22Rv1 (cell line): ENCODE results near the gene HIVEP3.

Source experiments
- H3K27ac ChIP-seq: fragments of 450-650 bp; 2 replicates; pipeline ENCODE4 v1.5.1; 2017
- ZFX ChIP-seq: fragments of 450-650 bp; IDR thresholded peaks from 2 replicates; pipeline ENCODE4 v1.6.1; 2017; ENCODE audit warnings: antibody characterized with exemption, borderline replicate concordance
- TF ChIP-seq, protein P1 (sequence below): fragments of 450-650 bp; IDR thresholded peaks from 2 replicates; pipeline ENCODE4 v1.5.1; 2017; ENCODE audit warnings: mild to moderate bottlenecking

The HIVEP3 gene

DNA sequence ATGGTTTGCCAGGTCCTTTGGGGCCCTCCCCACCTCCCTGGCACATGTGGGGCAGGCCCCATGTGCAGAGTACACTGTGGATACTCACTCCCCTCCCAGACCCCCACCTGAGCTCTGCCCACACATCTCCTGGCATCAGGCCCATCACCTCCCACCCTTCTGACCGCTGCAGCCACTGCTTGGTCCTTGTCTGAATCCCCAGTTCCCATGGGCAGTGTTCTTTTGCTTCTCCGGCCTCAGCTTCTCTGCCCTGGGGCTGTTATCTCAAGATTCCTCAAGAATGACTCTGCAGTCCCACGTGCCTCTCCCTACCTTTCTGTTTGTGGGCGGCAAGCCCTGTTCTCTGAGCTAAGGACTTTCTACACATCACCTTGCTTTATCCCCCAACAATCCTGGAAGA is 246.5 kb downstream of the HIVEP3 start:
- no peak for TF ChIP-seq ZFX
- TF ChIP-seq, protein P1, sequence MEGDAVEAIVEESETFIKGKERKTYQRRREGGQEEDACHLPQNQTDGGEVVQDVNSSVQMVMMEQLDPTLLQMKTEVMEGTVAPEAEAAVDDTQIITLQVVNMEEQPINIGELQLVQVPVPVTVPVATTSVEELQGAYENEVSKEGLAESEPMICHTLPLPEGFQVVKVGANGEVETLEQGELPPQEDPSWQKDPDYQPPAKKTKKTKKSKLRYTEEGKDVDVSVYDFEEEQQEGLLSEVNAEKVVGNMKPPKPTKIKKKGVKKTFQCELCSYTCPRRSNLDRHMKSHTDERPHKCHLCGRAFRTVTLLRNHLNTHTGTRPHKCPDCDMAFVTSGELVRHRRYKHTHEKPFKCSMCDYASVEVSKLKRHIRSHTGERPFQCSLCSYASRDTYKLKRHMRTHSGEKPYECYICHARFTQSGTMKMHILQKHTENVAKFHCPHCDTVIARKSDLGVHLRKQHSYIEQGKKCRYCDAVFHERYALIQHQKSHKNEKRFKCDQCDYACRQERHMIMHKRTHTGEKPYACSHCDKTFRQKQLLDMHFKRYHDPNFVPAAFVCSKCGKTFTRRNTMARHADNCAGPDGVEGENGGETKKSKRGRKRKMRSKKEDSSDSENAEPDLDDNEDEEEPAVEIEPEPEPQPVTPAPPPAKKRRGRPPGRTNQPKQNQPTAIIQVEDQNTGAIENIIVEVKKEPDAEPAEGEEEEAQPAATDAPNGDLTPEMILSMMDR = no peak
- H3K27ac ChIP-seq = no peak overlapping the region

DNA sequence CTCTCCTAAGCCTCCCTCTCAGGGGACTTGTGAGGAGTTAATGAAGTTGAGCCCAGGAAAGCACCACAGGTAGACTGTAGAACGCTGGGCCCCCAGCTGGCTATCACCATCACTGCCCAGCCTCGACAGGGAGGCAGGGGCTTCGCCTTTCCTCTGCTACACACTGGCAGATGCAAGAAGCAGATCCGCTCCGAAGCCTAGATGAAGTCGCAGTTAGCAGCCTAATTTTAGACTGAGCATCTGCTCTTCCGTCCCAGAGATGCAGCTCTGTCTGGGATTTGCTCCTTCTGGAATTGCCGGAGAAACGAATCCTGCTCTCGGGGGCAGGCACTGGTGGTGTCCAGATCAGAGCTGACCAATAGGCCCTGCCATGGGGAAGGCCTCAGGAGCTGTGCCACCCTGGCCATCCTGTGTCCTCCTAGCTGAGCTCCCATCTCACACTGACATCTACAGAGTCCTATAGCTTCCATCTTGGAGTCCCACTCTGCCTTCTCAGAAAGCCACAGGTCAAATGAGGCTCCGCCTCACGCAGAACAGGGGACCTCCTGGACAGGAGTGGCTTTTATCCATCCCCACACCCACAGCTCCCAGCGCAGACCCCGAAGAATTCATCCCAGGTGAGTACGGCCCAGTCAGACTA is 247.5 kb downstream of the HIVEP3 start:
- H3K27ac ChIP-seq = no peak overlapping the region
- TF ChIP-seq, protein P1 = no peak
- no peak for TF ChIP-seq ZFX

DNA sequence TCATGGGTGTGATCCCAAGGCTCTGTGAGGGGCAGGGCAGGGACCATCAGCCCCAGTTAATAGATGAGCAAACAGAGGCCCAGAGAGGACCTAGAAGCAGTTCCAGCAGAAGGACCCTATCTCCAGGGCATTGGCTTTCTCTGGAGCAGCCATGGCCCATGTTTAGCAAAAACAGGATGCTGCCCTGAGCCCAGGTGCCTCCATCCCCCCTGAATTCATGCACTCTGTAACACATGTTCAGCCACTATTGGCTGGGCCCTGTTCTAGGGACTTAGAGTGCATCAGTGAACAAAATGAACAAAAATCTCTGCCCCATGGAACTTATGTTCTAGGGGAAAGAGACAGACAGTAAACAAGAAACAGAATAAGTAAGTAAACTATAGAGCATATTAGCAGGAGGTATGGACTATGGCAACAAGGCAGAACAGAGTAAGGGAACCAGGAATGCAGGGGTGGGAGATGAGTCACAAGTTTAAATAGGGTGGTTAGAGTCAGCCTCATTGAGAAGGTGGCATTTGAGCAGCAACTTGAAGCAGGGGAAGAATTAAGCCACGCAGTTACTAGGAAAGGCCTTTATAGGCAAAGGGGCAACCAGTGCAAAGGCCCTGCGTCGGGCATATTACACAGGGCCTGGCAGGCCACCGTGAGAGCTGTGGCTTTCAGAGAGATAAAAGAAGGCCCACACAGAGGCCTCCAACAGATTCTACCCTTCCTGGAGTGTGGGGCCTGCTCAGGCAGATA is 248.3 kb downstream of the HIVEP3 start:
- no peak for TF ChIP-seq ZFX
- TF ChIP-seq, protein P1 = no peak
- no peak overlapping the region for H3K27ac ChIP-seq

DNA sequence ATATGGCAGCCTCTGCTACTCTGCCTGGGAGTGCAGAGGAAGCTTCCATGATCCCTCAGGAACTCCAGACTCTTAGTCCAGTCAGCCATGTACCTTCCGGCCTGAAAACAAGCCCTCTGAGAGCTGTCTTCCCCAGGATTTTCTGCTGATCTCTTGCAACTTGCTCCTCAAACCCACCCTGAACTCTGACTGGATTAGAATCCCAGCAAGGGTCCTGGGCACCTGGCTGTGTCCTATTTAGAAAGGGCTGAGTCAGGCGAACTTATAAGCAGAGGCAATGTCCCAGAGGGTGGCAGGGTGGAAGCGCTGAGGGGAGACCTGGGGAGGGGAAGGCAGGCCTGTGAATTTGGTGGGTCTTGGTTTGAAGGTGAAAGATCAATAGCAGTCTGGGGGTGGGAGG is 249.8 kb downstream of the HIVEP3 start:
- TF ChIP-seq, protein P1 = no peak
- TF ChIP-seq ZFX = no peak
- no peak overlapping the region for H3K27ac ChIP-seq

DNA sequence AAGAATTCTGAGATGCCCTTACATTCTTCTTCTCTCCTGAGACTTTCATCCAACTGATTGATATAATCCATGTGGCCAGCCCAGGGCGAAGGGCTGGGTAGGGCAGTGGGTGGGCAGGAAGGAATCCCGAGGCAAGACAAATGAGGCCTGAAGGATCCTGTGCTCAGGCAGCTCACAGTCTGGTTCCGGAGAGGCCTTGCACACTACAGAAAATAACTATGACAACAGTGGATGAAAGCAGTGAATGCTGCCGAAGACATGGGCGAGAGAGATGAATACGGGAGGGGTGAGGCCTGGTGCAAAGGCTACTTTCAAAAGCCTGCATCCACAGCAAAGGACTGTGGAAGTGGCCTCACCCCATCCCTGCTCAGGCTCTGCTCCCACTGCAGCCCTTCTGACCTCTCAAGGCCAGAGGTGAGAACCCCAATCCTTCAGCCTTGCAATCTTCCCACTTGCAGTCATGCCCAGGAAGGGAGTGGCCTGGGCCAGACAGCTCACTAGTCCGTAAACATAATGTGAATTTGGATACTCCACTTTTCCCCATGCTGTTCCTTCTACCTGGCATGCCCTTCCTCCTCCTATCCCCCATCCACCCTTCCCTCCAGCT is 250.6 kb downstream of the HIVEP3 start:
- TF ChIP-seq ZFX = no peak
- TF ChIP-seq, protein P1 = no peak
- H3K27ac ChIP-seq = no peak overlapping the region

DNA sequence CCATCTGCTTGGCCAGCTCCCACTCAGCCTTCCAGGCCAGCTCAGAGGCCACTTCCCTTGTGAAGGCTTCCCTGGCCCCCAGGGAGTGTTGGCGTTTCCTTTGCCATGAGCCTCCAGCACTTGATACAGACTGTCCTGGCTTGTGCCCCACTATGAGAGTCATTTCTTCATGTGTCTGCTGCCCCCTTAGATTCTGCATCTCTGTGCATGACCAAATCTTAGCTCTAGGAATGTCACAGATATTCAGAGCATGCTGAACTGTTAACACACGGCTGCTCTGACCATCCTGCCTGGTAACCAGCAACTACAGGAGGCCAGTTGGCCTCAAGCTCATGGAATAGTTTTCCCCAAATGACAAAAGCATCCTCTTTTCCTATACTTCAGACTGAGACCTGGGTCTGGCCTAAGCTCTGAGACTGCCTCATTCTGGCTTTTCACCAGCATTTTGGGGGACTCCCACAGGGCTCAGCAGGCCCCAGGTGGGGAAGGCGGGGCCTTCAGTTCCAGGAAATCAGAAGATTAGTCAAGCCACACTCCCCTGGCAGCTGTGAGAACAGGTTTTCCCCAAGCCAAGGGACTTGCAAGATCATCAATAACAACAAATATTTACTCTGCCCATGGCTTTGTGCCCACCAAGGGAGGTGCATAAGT is 251.6 kb downstream of the HIVEP3 start:
- TF ChIP-seq, protein P1 = no peak
- no peak for TF ChIP-seq ZFX
- H3K27ac ChIP-seq = no peak overlapping the region
